Erythroblast (primary cell): ENCODE results near the gene DIPK1B.
A peak's percentile ranks its signal among the peaks of the same experiment; 100 is the strongest.

ENCODE experiments used
- GATA1 ChIP-seq: IDR thresholded peaks from 2 replicates; pipeline ENCODE4 v1.6.1; 2011; ENCODE audit warnings: low read depth, mild to moderate bottlenecking, control low read depth, low read length, moderate library complexity
- POLR2A ChIP-seq: IDR thresholded peaks from 2 replicates; pipeline ENCODE4 v1.6.1; 2011; ENCODE audit warnings: mild to moderate bottlenecking, low read length

DNA sequence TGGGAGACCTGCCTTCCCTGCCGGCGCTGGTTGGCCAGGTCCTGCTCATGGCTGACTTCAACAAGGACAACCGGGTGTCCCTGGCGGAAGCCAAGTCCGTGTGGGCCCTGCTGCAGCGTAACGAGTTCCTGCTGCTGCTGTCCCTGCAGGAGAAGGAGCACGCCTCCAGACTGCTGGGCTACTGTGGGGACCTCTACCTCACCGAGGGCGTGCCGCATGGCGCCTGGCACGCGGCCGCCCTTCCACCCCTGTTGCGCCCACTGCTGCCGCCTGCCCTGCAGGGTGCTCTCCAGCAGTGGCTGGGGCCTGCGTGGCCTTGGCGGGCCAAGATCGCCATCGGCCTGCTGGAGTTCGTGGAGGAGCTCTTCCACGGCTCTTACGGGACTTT is 10.6 kb downstream of the DIPK1B start:
- TF ChIP-seq POLR2A (peak; percentile 18), GATA1 (no peak)
